HCT116 (cell line): Measurements from ENCODE around the gene ESF1.

Source experiments
- JUND ChIP-seq: IDR thresholded peaks from 2 replicates; pipeline ENCODE4 v1.6.1; 2012
- POLR2A ChIP-seq: IDR thresholded peaks from 2 replicates; pipeline ENCODE4 v1.7.0; 2011; ENCODE audit warnings: borderline replicate concordance; ENCODE audit not compliant: insufficient read depth, insufficient read length; ENCODE audit errors: extremely low read depth
- POLR2AphosphoS5 ChIP-seq: IDR thresholded peaks from 2 replicates; pipeline ENCODE4 v1.6.1; 2011; ENCODE audit warnings: mild to moderate bottlenecking, low read depth, low read length, moderate library complexity
- REST ChIP-seq: IDR thresholded peaks from 2 replicates; pipeline ENCODE4 v1.6.1; 2012; ENCODE audit warnings: low read depth
- YY1 ChIP-seq: IDR thresholded peaks from 2 replicates; pipeline ENCODE4 v1.6.1; 2011; ENCODE audit warnings: low read length, low read depth, moderate library complexity, mild to moderate bottlenecking; ENCODE audit not compliant: insufficient replicate concordance; ENCODE audit errors: extremely low read depth
- ZNF274 ChIP-seq: fragments of 200-500 bp; sonication (Bioruptor generic); IDR thresholded peaks from 2 replicates; pipeline ENCODE4 v1.6.1; 2014; ENCODE audit warnings: mild to moderate bottlenecking, low read depth, low read length, inconsistent platforms
- TF ChIP-seq, protein P1 (sequence below), 3 experiments: fragments of 200-600 bp in 1 of 3; sonication (generic) in 1 of 3; IDR thresholded peaks in 2 of 3; conservative IDR thresholded peaks in 1 of 3; 2 replicates each; pipeline ENCODE4 v1.5.1; 2012 to 2017; ENCODE audit warnings: low read depth in 2 of 3, low read length in 2 of 3, antibody characterized with exemption in 1 of 3, borderline replicate concordance in 1 of 3, control low read depth in 1 of 3, mild to moderate bottlenecking in 1 of 3, mixed read lengths in 1 of 3, mixed run types in 1 of 3, moderate library complexity in 1 of 3; ENCODE audit not compliant: insufficient read depth in 1 of 3

DNA sequence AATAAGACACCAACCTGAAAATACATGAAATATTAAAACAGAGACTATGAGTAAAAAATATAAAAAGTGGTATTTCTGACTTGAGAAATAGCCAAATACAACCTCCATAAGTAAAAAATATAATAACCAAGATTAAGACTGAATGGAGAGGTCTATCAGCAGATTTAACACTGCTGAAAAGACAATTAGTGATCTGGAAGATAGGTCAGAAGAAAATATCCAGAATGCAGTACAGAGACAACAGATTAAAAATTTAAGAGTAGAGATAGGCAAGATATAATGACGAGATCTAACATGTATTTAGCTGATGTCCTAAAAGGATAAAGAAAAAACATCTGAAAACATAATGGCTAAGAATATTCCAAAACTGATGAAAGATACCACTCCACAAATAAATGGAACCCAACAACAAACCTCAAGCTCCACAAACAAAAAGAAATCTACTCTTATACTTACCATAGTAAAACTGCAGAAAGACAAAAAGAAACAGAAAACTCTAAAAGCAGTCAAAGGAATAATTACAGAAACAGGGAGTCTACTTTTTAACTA is 18.8 kb downstream of the ESF1 start:
- TF ChIP-seq, protein P1, sequence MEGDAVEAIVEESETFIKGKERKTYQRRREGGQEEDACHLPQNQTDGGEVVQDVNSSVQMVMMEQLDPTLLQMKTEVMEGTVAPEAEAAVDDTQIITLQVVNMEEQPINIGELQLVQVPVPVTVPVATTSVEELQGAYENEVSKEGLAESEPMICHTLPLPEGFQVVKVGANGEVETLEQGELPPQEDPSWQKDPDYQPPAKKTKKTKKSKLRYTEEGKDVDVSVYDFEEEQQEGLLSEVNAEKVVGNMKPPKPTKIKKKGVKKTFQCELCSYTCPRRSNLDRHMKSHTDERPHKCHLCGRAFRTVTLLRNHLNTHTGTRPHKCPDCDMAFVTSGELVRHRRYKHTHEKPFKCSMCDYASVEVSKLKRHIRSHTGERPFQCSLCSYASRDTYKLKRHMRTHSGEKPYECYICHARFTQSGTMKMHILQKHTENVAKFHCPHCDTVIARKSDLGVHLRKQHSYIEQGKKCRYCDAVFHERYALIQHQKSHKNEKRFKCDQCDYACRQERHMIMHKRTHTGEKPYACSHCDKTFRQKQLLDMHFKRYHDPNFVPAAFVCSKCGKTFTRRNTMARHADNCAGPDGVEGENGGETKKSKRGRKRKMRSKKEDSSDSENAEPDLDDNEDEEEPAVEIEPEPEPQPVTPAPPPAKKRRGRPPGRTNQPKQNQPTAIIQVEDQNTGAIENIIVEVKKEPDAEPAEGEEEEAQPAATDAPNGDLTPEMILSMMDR (IDR thresholded peaks at IDR 0.05 in 2 of 3, conservative IDR thresholded peaks at IDR 0.05 in 1 of 3; ENCODE audit: borderline replicate concordance in 1 of 3, insufficient read depth in 1 of 3, low read depth in 2 of 3, low read length in 2 of 3): no peak
- TF ChIP-seq YY1 (no peak), ZNF274 (no peak), REST (no peak), POLR2A (no peak), POLR2AphosphoS5 (no peak), JUND (no peak)
